GM18519 (cell line): Measurements from ENCODE around the gene VAPA.
"Not testable (repeated sequence)": the region's sequence is repeated elsewhere in the genome, so short reads cannot be mapped to it uniquely, and the experiment has no call there.

Experiments used
- ATAC-seq: cut with Tn5 transposase; IDR thresholded peaks from one replicate; pipeline ENCODE4 v1.9.1; 2021; ENCODE audit warnings: mild to moderate bottlenecking, moderate library complexity; ENCODE audit not compliant: unreplicated experiment, low FRiP score

VAPA gene

DNA sequence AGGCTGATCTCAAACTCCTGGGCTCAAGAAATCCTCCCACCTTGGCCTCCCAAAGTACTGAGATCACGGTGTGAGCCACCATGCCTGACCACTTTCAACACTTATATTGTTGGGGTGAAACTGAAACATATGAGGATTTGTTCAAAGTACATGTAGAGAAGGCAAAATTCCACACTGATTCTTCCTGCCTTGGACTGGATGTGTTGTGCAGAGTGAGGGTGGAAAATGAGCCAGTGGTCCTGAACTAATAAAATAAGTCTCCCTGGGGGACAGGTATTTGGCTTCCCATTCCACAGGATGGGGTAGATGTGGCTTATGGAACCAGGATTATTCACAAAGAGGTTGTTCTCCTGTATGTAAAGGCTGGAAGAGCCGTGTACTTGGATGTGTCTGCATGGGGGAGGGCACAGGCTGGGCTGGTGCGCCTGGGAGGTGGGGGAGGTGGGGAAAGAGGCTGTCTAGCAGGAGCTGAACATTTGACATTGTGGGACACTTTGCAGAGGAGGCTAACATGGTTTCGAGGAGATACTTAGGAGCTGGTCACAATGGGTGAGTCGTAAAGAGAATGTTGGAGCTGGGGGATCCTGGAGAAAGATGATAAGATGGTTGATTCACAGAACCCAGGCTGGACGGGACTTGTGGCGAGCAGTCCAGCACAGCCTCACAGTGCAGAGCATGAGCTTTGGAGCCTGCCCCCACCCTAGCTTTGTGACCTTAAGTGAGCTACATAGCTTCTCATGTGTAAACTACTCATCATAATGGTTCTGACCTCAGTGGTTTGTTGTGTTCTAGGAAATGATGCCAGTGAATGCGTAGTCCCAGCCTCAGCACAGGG is 28.4 kb upstream of the VAPA start, which contains the start of gene TXNDC2:
TXNDC2 (plus strand) TSS at position 804 of the 835 bp plus-strand sequence. CDS start 708 bp downstream, outside the sequence.
- no peak for ATAC-seq

DNA sequence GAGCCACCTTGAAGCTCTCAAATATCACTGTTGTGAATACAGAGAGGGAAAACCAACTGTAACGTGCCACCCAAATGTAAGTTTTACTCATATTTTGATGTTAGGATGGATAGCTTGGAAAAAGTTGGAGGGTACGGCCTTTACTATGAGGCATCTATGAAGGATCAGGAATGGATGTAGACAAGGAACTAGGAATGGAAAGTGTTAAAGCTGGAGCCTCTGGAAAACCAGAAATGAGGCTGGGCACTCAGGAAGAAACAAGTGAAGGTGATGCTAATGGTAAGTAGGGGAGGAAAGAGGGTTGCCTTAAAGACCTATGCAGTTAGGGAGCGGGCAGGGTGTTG is 27.8 kb upstream of the VAPA start:
- no peak for ATAC-seq

- ATAC-seq, result no peak
Measured at GRCh38 chr18:9887992-9888391, 25.8 kb upstream of the VAPA start.

- no peak for ATAC-seq
Measured at GRCh38 chr18:9890196-9890595, 23.6 kb upstream of the VAPA start.

DNA sequence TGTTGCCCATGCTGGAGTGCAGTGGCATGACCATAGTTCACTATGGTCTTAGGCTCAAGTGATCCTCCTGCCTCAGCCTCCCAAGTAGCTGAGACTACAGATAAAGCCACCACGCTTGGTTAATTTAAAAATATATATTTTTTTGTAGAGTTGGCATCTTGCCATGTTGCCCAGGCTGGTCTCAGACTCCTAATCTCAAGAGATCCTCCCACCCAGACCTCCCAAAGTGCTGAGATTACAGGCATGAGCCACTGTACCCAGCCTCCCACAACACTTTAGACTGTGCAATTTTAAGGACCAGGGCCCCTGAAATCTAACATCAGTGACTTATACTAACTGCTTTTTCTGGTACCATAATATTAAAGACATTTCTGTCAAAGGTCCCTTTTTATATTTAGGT is 22.9 kb upstream of the VAPA start:
- no peak for ATAC-seq

- not testable (repeated sequence) for ATAC-seq
Measured at GRCh38 chr18:9891515-9891914, 22.3 kb upstream of the VAPA start.

DNA sequence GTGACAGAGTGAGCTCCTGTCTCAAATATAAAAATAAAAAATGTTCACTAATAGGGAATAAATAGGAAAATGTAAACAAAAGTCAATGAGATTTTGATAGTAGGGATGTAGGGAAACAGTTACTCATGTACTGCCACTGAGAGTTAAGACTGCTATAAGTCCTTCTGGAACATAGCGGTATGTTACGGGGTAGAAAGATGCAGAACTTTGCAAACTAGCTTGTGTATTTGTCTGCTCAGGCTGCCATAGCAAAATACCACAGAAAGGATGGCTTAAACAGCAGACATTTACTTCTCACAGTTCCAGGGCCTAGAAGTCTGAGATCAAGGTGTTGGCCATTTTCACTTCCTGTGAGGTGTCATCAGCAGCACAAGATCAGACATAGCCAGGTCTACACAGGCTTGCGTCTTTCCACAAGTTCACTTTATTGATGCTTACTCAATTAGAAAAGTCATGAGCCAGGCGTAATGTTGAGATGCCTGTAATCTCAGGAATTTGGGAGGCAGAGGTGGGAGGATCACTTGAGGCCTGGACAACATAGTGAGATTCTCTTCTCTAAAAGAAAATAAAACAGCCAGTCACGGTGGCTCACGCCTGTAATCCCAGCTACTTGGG is 19.3 kb upstream of the VAPA start:
- no peak for ATAC-seq

- ATAC-seq, result no peak
Measured at GRCh38 chr18:9897129-9897528, 16.7 kb upstream of the VAPA start.

GRCh38 chr18:9897787-9898291 is 16.0 kb upstream of the VAPA start:
- ATAC-seq, result not testable (repeated sequence)

- ATAC-seq, result no peak
Measured at GRCh38 chr18:9898792-9899549, 14.8 kb upstream of the VAPA start.

- not testable (repeated sequence) for ATAC-seq
Measured at GRCh38 chr18:9899550-9899930, 14.3 kb upstream of the VAPA start.

DNA sequence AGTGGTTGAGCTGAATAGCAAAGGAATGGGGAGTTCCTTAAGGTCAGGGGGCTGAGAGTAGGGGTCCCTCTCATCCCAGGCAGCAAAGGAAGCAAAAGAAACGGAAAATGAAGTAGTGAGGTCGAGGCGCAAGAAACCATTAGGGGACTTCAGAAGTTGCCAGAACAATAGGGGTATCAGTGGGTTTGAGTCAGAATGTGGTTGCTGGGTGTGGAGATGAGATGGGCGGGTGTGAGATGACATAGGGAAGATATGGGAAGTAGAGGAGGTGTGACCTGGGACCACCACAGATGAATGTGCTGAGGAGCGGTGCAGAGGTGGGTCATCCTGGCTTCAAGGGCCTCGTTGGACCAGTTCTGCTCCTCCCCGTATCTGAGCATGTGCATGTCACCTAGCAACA is 13.1 kb upstream of the VAPA start:
- no peak for ATAC-seq

DNA sequence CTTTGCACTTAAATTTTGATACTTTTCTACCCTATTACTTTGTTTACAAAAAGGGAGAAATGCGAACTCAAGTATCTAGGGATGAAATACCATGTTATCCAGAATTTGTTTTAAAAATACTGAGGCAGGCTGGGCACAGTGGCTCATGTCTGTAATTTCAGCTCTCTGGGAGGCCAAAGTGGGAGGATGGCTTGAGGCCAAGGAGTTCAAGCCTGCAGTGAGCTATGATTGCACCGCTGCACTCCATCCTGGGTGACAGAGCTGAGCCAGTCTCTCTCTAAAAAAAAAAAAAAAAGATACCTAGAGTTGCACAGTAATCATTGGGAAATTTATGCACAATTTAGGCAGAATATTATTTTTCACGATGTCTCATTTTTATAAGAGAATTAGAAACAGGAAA is 12.4 kb upstream of the VAPA start:
- ATAC-seq, result no peak

- ATAC-seq, result not testable (repeated sequence)
Measured at GRCh38 chr18:9902264-9902663, 11.6 kb upstream of the VAPA start.

DNA sequence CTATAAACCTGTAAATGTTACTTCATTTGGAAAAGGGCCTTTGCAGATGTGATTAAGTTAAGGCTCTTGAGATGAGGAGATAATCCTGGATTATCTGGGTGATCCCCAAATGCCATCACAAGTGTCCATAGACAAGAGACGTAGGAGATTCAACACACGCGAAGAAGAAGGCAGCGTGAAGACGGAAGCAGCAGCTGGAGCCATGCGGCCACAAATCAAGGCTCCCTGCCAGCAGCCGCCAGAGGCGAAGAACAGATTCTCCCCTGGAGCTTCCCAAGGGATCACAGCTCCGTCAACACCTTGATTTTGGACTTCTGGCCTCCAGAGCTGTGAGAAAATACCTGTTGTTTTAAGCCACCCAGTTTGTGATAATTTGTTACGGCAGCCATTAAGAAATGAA is 11.0 kb upstream of the VAPA start:
- no peak for ATAC-seq

GRCh38 chr18:9905401-9905922 is 8.4 kb upstream of the VAPA start:
- no peak for ATAC-seq

- no peak for ATAC-seq
Measured at GRCh38 chr18:9906481-9906880, 7.3 kb upstream of the VAPA start.

DNA sequence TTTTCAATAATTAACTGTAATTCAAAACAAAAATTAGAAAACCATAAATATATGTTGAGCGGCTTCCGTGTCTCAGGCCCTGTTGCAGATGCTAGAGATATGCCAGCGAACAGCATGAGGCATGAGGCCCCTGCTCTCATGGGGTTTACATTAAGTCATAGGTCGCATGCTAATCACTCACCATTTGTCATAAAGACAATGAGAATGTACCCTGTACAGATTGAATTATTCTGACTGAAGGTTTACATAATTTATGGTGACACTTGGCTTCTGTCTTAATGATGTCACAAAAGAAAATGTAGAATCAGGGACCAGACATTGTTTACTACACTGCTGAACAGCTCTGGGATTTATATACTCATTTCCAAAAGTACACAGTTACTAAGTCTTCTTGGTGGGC is 5.9 kb upstream of the VAPA start:
- no peak for ATAC-seq

DNA sequence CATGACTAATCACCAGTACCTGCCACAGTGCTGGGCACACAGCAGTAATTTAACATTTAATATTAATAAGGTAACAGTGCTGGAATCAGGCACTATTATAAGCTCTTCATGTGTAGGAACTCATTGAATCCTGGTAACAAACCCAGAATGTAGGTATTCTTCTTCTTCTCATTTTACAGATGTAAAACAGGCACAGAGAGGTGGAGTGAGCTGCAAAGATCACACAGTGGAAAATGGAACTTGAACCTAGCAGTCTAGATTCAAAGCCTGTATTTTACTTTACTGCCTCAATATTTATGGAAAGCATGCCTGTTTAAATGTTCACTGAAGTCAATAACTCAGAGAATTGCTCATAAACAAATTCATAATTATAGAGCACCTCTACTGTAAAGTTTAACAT is 3.7 kb upstream of the VAPA start:
- no peak for ATAC-seq

GRCh38 chr18:9910661-9911060 is 3.2 kb upstream of the VAPA start:
- ATAC-seq, result no peak

- ATAC-seq, result no peak
Measured at GRCh38 chr18:9911226-9911625, 2.6 kb upstream of the VAPA start.
